PFSK-1 (cell line): Measurements from ENCODE around the gene ARHGAP8.

Experiments used
- FOXP2 ChIP-seq: optimal IDR thresholded peaks from 2 replicates; pipeline ENCODE3; 2011; ENCODE audit warnings: borderline replicate concordance, control low read depth, inconsistent platforms; ENCODE audit not compliant: insufficient read depth; ENCODE audit errors: extremely low read length, extremely low read depth
- POLR2AphosphoS5 ChIP-seq: IDR thresholded peaks from 2 replicates; pipeline ENCODE4 v1.6.1; 2012; ENCODE audit warnings: low read depth, mild to moderate bottlenecking, control low read depth, low read length, moderate library complexity
- REST ChIP-seq, 2 experiments: IDR thresholded peaks; 2 replicates each; pipeline versions ENCODE4 v1.6.1 to v1.8.0; 2011 to 2012; ENCODE audit warnings: low read depth in 2 of 2, low read length in 2 of 2, control low read depth in 1 of 2, inconsistent platforms in 1 of 2, mild to moderate bottlenecking in 1 of 2, moderate library complexity in 1 of 2; ENCODE audit not compliant: insufficient read depth in 1 of 2
- SIN3A ChIP-seq: IDR thresholded peaks from 2 replicates; pipeline ENCODE4 v1.6.1; 2012; ENCODE audit warnings: mild to moderate bottlenecking, low read length, moderate library complexity, borderline replicate concordance; ENCODE audit not compliant: insufficient read depth
- TAF1 ChIP-seq: IDR thresholded peaks from 2 replicates; pipeline ENCODE4 v1.6.1; 2012; ENCODE audit warnings: low read length, control low read depth, borderline replicate concordance; ENCODE audit not compliant: insufficient read depth

The ARHGAP8 gene

GRCh38 chr22:44882226-44882905 is 130.0 kb downstream of the ARHGAP8 start:
- no peak for TF ChIP-seq SIN3A
- no peak for TF ChIP-seq POLR2AphosphoS5
- TF ChIP-seq REST (IDR thresholded peaks at IDR 0.05; ENCODE audit: insufficient read depth in 1 of 2, low read depth in 2 of 2, low read length in 2 of 2), result no peak
- TF ChIP-seq FOXP2, result no peak
- TF ChIP-seq TAF1, result no peak

GRCh38 chr22:44883011-44883421 is 130.6 kb downstream of the ARHGAP8 start:
- no peak for TF ChIP-seq POLR2AphosphoS5
- no peak for TF ChIP-seq REST (IDR thresholded peaks at IDR 0.05; ENCODE audit: insufficient read depth in 1 of 2, low read depth in 2 of 2, low read length in 2 of 2)
- no peak for TF ChIP-seq TAF1
- TF ChIP-seq SIN3A, result no peak
- no peak for TF ChIP-seq FOXP2

- TF ChIP-seq POLR2AphosphoS5 (no peak), TAF1 (no peak), SIN3A (no peak), REST (IDR thresholded peaks at IDR 0.05; ENCODE audit: insufficient read depth in 1 of 2, low read depth in 2 of 2, low read length in 2 of 2) (no peak), FOXP2 (no peak)
Observed at GRCh38 chr22:44884562-44884961, 132.2 kb downstream of the ARHGAP8 start.

GRCh38 chr22:44884968-44885805 is 132.8 kb downstream of the ARHGAP8 start:
- no peak for TF ChIP-seq FOXP2
- no peak for TF ChIP-seq TAF1
- TF ChIP-seq REST (IDR thresholded peaks at IDR 0.05; ENCODE audit: insufficient read depth in 1 of 2, low read depth in 2 of 2, low read length in 2 of 2), result no peak
- TF ChIP-seq POLR2AphosphoS5, result no peak
- TF ChIP-seq SIN3A, result no peak
